ENCODE data around the gene MEGF11.

The MEGF11 gene

GRCh38 chr15:66224946-66225345, 28.6 kb downstream of the MEGF11 start:
- no peak overlapping the region for H3K27ac ChIP-seq (replicated peaks)
- DNase-seq (ENCODE audit: low read depth in 1 of 2, low spot score in 1 of 2) = no peak
- no peak overlapping the region for H3K4me3 ChIP-seq (replicated peaks; ENCODE audit: insufficient read depth, low read length)
- TF ChIP-seq POLR2AphosphoS5 (IDR thresholded peaks at IDR 0.05; ENCODE audit: low read depth) (no peak), REST (IDR thresholded peaks at IDR 0.05; ENCODE audit: insufficient replicate concordance, low read depth) (no peak), CTCF (IDR thresholded peaks at IDR 0.05; ENCODE audit: insufficient read depth, low read length) (no peak), SPI1 (IDR thresholded peaks at IDR 0.05; ENCODE audit: borderline replicate concordance, low read depth) (no peak)
- no peaks in the 10 kb centered on the region for H3K27me3 ChIP-seq (ENCODE audit: insufficient read depth, poor library complexity, severe bottlenecking)

GRCh38 chr15:66222273-66223198, 31.0 kb downstream of the MEGF11 start:
- H3K27me3 ChIP-seq (ENCODE audit: insufficient read depth, poor library complexity, severe bottlenecking) = no peaks in the 10 kb centered on the region
- no peak overlapping the region for H3K27ac ChIP-seq (replicated peaks)
- TF ChIP-seq REST (IDR thresholded peaks at IDR 0.05; ENCODE audit: insufficient replicate concordance, low read depth) = no peak
- no peak for TF ChIP-seq GABPA (IDR thresholded peaks at IDR 0.05; ENCODE audit: low read depth)
- no peak for TF ChIP-seq SPI1 (IDR thresholded peaks at IDR 0.05; ENCODE audit: borderline replicate concordance, low read depth)
- no peak for TF ChIP-seq CTCF (IDR thresholded peaks at IDR 0.05; ENCODE audit: insufficient read depth, low read length)
- DNase-seq (ENCODE audit: low read depth in 1 of 2, low spot score in 1 of 2) = no peak
- no peak overlapping the region for H3K4me3 ChIP-seq (replicated peaks; ENCODE audit: insufficient read depth, low read length)

GRCh38 chr15:66221126-66221525, 32.4 kb downstream of the MEGF11 start:
- Histone ChIP-seq H3K27me3 (ENCODE audit: insufficient read depth, poor library complexity, severe bottlenecking) (no peaks in the 10 kb centered on the region), H3K27ac (replicated peaks) (no peak overlapping the region), H3K4me3 (replicated peaks; ENCODE audit: insufficient read depth, low read length) (no peak overlapping the region)
- TF ChIP-seq REST (IDR thresholded peaks at IDR 0.05; ENCODE audit: insufficient replicate concordance, low read depth) = no peak
- TF ChIP-seq CTCF (IDR thresholded peaks at IDR 0.05; ENCODE audit: insufficient read depth, low read length) = no peak
- no peak for DNase-seq (ENCODE audit: low read depth in 1 of 2, low spot score in 1 of 2)
